ENCODE data around the gene ZNF157. TPM values are rescaled to one million over a fixed set of nuclear protein-coding genes. Genes with fewer than 3 reads are reported as not detected.

Gene ZNF157
- total RNA-seq, 1 donor from 2014 or later, result 0.67 TPM

GRCh38 chrX:47430925-47431324, 60.5 kb downstream of the ZNF157 start:
- H3K36me3 Mint-ChIP-seq (ENCODE audit: low read depth, unreplicated experiment), result no peaks in the 10 kb centered on the region
- no peaks in the 10 kb centered on the region for H3K4me1 Mint-ChIP-seq (ENCODE audit: unreplicated experiment)
- TF ChIP-seq CTCF (IDR thresholded peaks at IDR 0.05; ENCODE audit: unreplicated experiment), result no peak
- H3K9me3 Mint-ChIP-seq (ENCODE audit: unreplicated experiment), result no peaks in the 10 kb centered on the region
- DNase-seq (ENCODE audit: low spot score), result no peak
- no peak overlapping the region for H3K4me3 Mint-ChIP-seq (ENCODE audit: unreplicated experiment)
- no peak overlapping the region for H3K27ac Mint-ChIP-seq (ENCODE audit: unreplicated experiment)
- H3K27me3 Mint-ChIP-seq (ENCODE audit: unreplicated experiment), result no peaks in the 10 kb centered on the region

GRCh38 chrX:47446431-47446830, 76.1 kb downstream of the ZNF157 start:
- Mint-ChIP-seq H3K27ac (ENCODE audit: unreplicated experiment) (no peak overlapping the region), H3K27me3 (ENCODE audit: unreplicated experiment) (no peaks in the 10 kb centered on the region), H3K9me3 (ENCODE audit: unreplicated experiment) (peaks cover 5% of the 10 kb centered on the region), H3K36me3 (ENCODE audit: low read depth, unreplicated experiment) (peaks cover 44% of the 10 kb centered on the region), H3K4me3 (ENCODE audit: unreplicated experiment) (no peak overlapping the region), H3K4me1 (ENCODE audit: unreplicated experiment) (no peaks in the 10 kb centered on the region)
- TF ChIP-seq CTCF (IDR thresholded peaks at IDR 0.05; ENCODE audit: unreplicated experiment), result no peak
- DNase-seq (ENCODE audit: low spot score), result no peak

- no peak for TF ChIP-seq CTCF (IDR thresholded peaks at IDR 0.05; ENCODE audit: unreplicated experiment)
- no peak for DNase-seq (ENCODE audit: low spot score)
- no peaks in the 10 kb centered on the region for H3K27me3 Mint-ChIP-seq (ENCODE audit: unreplicated experiment)
- peaks cover 47% of the 10 kb centered on the region for H3K36me3 Mint-ChIP-seq (ENCODE audit: low read depth, unreplicated experiment)
- no peak overlapping the region for H3K4me3 Mint-ChIP-seq (ENCODE audit: unreplicated experiment)
- no peaks in the 10 kb centered on the region for H3K4me1 Mint-ChIP-seq (ENCODE audit: unreplicated experiment)
- H3K9me3 Mint-ChIP-seq (ENCODE audit: unreplicated experiment), result peaks cover 5% of the 10 kb centered on the region
- no peak overlapping the region for H3K27ac Mint-ChIP-seq (ENCODE audit: unreplicated experiment)
These were observed 76.6 kb downstream of the ZNF157 start for GRCh38 chrX:47446971-47447370.

- H3K9me3 Mint-ChIP-seq (ENCODE audit: unreplicated experiment), result peaks cover 5% of the 10 kb centered on the region
These were observed 77.2 kb downstream of the ZNF157 start for GRCh38 chrX:47447607-47448006.

More at GRCh38 chrX:47447607-47448006, 77.2 kb downstream of the ZNF157 start:
- Mint-ChIP-seq H3K4me1 (ENCODE audit: unreplicated experiment) (no peaks in the 10 kb centered on the region), H3K27ac (ENCODE audit: unreplicated experiment) (no peak overlapping the region), H3K27me3 (ENCODE audit: unreplicated experiment) (no peaks in the 10 kb centered on the region), H3K36me3 (ENCODE audit: low read depth, unreplicated experiment) (peaks cover 54% of the 10 kb centered on the region), H3K4me3 (ENCODE audit: unreplicated experiment) (no peak overlapping the region)
- DNase-seq (ENCODE audit: low spot score), result no peak
- no peak for TF ChIP-seq CTCF (IDR thresholded peaks at IDR 0.05; ENCODE audit: unreplicated experiment)

Measured in endothelial cell (in vitro differentiated cells).